Amniotic epithelial cell (primary cell): Measurements from ENCODE around the gene AZU1.
"Not testable (repeated sequence)": the region's sequence is repeated elsewhere in the genome, so short reads cannot be mapped to it uniquely, and the experiment has no call there.

Source experiments
- DNase-seq: peaks from one replicate; pipeline ENCODE4 v3.0.0-alpha.2; 2010; ENCODE audit warnings: low read depth

Gene AZU1

DNA sequence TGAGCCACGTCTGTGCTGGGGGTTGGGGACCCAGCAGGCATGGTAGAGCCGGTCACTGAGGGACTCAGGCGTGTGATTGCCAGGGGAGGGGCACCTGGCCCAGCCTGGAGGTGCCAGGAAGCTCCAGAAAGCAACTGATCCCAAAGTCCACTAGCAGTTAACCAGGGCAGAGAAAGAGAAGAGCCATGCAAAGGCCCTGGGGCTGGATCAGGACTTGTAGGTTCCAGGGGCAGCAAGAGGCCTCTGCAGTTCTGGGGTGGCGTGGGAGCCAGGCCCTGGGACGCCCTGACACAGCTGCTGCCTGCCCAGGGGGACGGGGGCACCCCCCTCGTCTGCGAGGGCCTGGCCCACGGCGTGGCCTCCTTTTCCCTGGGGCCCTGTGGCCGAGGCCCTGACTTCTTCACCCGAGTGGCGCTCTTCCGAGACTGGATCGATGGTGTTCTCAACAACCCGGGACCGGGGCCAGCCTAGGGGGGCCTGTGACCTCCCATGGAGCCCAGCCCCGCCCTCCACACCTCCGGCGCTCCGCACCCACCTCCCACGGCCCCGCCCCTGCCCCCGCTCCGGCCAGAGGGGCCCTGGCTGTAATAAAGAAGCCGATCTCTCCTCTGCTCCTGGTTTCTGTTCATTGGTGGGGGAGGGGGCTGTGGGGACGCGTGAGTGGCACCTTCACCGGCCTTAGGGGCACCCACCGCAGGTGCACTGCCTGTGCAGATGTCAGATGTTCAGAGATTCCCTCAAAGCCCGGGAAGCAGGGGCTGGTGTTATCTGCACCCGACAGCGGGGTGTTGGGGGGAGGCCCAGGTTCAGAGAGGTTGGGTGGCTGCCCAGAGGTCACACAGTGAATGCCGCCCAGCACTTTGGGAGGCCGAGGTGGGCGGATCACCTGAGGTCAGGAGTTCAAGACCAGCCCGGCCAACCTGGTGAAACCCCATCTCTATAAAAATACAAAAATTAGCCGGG lies 4.1 kb downstream of the AZU1 start:
- no peak for DNase-seq

DNA sequence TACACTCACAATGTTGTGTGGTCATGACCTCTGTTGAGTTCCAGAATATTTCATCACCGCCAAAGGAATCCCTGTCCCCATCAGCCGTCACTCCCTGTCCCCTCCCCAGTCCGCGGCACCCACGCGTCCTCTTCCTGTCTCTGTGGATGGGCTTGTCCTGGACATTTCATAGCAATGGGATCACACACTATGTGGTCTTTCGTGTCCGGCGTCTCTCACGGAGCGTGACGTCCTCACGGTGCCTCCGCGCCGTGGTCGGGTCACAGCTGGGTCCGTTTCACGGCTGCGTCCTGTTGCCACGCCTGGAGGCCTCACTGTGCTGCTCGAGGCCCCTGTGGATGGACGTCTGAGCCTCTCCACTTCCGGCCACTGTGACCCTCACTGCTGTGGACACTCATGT lies 6.6 kb downstream of the AZU1 start:
- DNase-seq: no peak

DNA sequence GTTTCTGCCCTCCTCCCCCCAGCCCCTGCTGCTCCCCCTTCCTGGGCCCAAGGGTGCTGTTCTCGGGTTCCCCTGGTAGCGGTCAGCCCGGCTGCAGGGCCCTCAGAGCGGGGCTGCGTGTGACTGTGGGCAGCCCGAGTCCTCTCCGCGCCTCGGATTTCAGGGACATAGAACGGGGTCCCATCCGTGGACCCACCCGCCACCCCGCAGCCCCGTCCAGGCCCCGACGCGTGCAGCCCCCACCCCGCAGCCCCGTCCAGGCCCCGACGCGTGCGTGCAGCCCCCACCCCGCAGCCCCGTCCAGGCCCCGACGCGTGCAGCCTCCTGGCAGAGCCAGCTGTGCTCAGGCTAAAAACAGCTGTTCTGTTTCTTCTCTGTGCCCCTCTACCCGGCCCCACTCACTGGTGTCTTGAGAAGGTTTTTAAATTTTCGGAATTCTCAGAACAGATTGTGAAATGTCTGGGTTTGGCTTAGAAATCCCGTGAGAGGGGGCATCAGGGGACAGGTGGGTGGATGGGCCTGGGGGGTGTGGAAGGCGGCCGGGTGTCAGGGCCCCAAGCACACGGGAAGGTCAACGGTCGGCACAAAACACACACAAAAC lies 7.7 kb downstream of the AZU1 start:
- DNase-seq: no peak

DNA sequence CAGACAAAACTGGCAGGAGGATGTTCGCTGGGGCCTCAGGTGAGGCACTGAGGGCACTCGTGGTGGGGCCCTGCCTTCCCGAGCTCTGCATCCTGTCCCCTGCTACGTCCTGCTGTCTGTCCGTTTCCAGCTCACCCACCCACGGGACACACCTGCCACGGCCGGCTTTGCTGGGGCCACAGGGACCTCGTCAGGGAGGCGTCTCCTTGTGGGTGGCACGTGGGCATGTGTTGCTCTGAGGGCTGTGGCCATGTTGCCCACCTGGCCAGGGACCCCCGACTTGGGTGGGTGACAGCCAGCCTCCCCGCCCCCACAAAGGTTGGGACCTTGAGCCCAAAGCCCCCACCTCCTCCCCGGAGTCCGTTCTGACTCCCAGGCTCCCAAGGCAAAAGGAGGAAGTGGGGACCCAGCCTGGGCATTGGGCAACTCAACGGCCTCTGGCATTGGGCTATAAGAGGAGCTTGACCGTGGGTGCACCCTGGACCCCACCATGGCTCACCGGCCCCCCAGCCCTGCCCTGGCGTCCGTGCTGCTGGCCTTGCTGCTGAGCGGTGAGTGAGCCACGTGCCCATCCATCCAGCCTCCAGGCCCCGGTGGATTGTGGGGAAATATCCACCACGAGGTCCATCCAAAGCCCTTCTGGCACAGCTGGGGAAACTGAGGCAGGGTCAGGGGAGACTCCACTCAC lies 13.0 kb downstream of the AZU1 start, which contains the start of gene PRTN3:
TSS of gene PRTN3 (plus strand) at position 481 of the 688 bp plus-strand sequence. CDS start at position 491, 10 bp downstream.
- no peak for DNase-seq

DNA sequence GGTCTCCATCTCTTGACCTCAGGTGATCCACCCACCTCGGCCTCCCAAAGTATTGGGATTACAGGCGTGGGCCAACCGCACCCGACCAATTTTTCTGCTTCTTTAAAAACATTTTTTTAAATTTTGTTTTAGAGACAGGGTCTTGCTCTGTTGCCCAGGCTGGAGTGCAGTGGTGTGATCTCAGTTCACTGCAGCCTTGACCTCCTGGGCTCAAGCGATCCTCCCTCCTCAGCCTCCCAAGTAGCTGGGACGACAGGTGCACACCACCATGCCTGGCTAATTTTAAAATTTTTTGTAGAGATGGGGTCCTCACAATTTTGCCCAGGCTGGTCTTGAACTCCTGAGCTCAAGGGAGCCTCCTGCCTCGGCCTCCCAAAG lies 15.2 kb downstream of the AZU1 start:
- not testable (repeated sequence) for DNase-seq

DNA sequence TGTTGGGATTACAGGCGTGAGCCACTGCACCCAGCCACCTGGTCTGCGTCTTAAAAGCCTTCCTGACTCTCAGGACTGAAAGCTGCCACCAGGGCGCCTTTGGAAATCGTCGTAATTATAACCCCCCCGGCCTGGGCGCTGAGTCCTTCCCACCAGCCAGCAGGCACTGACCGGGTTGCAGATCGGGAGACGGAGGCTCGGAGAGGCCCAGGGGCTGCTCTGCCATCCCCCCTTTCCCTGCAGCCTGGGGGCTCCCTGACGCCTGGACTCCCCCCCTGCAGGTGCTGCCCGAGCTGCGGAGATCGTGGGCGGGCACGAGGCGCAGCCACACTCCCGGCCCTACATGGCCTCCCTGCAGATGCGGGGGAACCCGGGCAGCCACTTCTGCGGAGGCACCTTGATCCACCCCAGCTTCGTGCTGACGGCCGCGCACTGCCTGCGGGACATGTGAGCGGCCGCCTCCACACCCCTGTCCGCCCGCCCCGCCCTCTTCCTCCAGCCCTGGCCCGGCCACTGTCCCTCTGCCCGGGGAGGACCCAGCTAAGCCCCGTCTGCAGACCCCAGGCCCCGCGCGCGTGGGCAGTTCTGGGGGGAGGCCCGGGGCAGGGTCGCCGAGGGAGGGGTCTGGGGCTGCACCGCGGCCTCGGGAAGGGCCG lies 15.7 kb downstream of the AZU1 start:
- no peak for DNase-seq

DNA sequence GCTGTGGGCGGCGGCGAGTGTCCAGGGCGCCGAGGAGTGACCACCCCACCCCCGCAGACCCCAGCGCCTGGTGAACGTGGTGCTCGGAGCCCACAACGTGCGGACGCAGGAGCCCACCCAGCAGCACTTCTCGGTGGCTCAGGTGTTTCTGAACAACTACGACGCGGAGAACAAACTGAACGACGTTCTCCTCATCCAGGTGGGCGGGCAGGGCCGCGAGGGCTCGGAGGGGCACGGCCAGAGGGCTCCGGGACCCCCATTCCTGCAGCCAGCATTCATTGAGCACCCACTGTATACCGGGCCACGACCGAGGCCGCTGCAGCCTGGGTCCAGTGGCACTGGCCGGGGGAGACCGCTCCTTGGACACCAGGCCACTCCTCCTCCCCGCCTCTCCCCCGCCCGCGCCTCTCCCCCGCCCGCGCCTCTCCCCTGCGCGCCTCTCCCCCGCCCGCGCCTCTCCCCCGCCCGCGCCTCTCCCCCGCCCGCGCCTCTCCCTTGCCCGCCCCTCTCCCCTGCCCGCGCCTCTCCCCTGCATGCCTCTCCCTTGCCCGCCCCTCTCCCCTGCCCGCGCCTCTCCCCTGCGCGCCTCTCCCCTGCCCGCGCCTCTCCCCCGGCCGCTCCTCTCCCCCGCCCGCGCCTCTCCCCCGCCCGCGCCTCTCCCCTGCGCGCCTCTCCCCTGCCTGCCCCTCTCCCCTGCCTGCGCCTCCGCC lies 16.4 kb downstream of the AZU1 start:
- no peak for DNase-seq

DNA sequence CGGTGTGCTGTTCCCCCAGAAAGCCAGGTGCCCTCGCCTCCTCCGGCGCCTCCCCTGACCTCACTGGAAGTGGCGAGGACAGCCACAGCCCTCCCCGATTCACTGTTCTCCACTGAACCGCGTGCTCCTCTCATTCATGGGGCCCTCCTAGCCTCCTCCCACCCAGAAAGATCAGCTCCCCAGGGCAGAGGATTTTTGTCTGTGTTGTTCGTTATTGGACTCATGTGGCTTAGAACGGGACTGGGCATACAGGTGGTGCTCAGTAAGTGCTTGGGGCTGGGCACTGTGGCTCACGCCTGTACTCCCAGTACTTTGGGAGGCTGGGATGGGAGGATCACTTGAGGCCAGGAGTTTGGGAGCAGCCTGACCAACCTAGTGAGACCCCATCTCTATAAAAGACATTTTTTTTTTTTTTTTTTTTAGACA lies 16.9 kb downstream of the AZU1 start:
- DNase-seq: peak; percentile 24

DNA sequence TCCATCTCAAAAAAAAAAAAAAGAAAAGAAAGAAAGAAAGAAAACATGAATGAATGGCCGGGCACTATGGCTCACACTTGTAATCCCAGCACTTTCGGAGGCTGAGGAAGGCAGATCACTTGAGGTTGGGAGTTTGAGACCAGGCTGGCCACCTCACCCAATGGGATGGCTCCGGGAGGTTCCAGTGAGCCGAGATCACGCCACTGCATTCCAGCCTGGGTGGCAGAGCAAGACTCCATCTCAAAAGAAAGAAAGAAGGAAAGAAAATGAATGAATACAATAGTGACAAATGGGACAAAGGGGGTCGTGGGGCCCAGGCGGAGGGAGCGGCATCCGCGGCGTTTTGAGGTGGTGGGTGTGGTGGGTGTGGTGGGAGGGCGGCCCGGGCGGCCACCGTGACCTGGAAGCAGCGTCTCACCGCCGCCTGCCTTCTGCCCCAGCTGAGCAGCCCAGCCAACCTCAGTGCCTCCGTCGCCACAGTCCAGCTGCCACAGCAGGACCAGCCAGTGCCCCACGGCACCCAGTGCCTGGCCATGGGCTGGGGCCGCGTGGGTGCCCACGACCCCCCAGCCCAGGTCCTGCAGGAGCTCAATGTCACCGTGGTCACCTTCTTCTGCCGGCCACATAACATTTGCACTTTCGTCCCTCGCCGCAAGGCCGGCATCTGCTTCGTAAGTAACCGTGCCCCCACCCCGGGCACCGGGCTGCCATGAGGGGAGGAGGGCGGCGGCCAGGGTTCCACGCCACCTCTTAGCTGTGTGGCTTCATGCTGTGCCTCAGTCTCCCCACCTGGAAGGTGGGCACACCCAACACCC lies 18.3 kb downstream of the AZU1 start:
- DNase-seq: no peak

DNA sequence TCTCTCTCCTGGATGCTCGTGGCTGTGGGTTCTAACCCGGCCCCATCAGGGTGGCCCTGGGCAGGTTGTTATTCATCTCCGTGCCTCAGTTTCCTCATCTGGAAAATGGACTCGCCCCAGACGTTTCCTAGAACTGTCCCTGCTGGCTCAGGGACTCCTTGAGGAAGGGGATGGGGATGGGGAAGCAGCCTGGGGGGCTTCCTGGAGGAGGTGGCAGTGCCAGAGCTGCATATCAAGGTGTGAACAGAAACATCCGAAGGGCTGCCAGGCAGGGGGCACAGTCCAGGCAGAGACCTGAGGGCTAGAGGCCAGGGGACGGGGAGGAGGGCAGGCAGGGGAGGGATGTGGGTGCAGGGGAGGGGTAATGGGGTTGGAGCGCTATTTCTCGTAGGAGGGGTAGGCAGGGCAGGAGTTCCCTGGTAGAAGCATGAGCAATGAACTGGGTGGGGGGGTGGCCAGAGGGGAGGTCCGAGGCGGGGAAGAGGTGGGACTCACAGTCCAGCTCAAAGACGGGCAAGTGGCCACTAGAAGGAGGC lies 20.8 kb downstream of the AZU1 start:
- DNase-seq: no peak

DNA sequence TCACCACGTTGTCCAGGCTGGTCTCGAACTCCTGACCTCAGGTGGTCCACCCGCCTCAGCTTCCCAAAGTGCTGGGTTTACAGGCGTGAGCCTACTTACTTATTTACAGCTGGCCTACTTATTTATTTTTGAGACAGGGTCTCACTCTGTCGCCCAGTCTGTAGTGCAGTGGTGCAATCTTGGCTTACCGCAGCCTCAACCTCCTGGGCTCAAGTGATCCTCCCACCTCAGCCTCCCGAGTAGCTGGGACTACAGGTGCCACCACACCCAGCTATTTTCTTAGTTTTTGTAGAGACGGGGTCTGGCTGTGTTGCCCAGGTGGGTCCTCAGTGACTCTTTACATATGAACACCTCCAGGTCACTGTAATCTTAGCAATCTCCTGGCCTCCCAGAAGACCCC lies 21.6 kb downstream of the AZU1 start:
- not testable (repeated sequence) for DNase-seq

DNA sequence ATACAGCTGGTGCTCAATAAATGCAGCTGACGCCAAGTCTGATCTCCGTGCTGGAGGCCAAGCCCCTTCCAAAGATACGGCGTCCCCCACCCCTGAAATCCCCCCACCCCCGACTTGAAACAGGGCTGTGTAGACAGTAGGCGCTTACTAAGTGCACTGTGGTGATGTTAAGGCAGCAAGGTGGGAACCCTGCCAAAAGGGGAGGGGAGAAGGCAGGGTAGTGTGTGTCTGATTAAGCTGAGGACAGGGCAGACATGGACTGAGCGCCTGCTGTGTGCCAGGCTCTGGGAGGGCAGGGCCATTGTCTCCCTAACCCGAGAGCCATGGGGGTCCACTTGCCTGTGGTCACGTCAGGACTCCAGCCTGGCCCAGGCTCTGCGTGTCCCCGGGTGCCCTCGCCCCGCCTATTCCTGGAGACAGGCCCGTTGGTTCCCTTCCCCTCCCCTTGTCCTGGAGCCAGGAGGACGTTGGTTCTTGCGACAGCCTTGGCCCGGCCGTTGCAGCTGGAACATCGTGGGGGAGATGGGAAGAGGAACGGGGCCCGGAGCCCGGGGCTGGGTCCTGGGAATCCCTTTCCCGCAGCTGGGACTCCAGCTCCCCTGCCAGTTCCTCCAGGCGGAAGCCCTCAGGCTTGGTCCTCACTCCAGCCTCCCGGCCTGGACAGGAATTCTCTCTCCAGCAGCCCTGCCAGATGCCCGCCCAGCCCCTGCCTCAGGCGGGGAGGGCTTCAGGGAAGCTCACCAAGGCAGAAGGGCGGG lies 22.8 kb downstream of the AZU1 start:
- DNase-seq: peak; percentile 87

DNA sequence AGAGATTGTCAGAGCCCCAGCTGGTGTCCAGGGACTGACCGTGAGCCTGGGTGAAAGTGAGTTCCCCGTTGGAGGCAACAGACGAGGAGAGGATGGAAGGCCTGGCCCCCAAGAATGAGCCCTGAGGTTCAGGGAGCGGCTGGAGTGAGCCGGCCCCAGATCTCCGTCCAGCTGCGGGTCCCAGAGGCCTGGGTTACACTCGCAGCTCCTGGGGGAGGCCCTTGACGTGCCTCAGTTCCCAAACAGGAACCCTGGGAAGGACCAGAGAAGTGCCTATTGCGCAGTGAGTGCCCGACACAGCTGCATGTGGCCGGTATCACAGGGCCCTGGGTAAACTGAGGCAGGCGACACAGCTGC lies 23.3 kb downstream of the AZU1 start:
- DNase-seq: no peak

DNA sequence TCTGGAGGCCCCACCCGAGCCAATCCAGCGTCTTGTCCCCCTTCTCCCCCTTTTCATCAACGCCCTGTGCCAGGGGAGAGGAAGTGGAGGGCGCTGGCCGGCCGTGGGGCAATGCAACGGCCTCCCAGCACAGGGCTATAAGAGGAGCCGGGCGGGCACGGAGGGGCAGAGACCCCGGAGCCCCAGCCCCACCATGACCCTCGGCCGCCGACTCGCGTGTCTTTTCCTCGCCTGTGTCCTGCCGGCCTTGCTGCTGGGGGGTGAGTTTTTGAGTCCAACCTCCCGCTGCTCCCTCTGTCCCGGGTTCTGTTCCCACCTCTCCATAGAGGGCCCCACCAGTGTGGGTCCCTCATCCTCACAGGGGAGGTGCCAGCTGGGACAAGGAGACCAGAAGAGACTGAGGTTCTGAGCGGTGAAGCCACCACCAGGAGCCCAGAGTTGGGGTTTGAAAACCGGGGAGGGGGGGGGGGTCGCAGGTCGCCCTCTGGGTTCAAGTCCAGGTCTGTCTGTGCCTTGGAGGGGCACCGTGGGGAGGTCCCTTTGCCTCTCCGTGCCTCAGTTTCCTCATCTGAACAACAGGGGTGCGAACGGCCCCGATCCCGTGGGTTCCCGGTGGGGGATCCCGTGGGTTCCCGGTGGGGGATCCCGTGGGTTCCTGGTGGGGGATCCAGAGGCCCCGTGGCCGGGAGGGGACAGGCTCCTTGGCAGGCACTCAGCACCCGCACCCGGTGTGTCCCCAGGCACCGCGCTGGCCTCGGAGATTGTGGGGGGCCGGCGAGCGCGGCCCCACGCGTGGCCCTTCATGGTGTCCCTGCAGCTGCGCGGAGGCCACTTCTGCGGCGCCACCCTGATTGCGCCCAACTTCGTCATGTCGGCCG lies 24.7 kb downstream of the AZU1 start, which contains the start of gene ELANE:
TSS of gene ELANE (plus strand) at position 168 of the 878 bp plus-strand sequence. CDS start at position 194, 26 bp downstream.
- DNase-seq: no peak

DNA sequence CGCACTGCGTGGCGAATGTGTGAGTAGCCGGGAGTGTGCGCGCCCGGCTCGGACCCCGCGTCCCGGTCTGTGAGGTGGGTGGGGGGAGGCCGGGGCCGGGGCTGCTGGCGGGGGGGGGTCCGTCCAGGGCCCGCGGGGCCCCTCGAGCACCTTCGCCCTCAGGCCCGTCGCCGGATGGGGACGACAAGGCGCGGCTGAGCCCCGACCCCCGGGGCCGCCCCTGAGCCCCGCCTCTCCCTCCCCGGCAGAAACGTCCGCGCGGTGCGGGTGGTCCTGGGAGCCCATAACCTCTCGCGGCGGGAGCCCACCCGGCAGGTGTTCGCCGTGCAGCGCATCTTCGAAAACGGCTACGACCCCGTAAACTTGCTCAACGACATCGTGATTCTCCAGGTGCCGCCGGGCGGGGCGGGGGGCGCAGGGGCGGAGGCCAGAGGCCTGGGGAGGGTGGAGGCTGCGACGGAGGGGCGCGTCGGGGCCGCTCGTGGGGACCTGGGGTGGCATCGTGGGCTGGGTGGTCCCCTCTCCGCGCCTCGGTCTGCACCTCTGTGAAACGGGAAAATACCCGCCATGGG lies 25.5 kb downstream of the AZU1 start:
- DNase-seq: no peak

DNA sequence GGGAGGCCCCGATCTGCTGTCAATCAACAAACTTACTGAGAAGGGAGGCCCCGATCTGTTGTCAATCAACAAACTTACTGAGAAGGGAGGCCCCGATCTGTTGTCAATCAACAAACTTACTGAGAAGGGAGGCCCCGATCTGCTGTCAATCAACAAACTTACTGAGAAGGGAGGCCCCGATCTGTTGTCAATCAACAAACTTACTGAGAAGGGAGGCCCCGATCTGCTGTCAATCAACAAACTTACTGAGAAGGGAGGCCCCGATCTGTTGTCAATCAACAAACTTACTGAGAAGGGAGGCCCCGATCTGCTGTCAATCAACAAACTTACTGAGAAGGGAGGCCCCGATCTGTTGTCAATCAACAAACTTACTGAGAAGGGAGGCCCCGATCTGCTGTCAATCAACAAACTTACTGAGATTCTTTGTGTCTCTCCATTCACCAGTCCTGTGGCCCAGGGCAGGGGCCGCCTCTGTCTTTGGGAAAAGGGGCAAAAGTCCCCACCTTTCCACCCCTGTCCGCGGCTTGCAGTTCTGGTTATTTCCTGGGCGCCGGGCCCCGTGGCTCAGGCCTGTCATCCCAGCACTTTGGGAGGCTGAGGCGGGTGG lies 26.1 kb downstream of the AZU1 start:
- DNase-seq: not testable (repeated sequence)

DNA sequence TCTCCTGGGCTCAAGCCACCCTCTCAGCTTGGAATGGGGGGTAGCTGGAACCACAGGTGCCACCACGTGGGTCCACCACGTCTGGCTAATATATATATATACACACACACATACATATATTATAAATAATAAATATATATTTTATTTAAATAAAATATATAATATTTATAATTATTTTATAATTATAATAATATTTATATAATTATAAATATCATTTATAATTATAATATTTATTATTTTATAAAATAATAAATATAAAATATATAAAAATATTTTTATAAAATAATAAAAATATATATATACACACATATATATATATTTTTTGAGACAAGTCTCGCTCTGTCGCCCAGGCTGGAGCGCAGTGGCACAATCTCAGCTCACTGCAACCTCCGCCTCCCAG lies 26.9 kb downstream of the AZU1 start:
- no peak for DNase-seq

DNA sequence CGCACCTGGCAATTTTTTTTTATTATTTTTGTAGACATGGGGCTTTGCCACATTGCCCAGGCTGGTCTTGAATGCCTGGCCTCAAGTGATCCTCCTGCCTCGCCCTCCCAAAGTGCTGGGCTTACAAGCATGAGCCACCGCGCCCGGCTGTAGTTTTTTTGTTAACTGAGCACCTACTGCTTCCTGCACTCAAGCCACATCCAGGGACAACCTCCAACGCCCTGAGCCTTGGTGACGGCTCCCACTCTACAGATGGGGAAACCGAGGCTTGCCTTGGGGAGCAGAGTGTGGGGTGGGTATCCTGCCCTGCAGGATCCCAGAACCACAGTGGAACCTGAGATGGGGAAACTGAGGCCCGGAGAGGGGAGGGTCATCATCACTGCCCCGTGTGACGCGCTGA lies 27.5 kb downstream of the AZU1 start:
- DNase-seq: no peak
